Suprapubic skin (tissue), 4 donors: ENCODE results near the gene PIK3R1. TPM values are rescaled to one million over a fixed set of nuclear protein-coding genes. Genes with fewer than 3 reads are reported as not detected.

ENCODE experiments used
- DNase-seq, 2 donors: peaks; one replicate each; pipeline ENCODE4 v3.0.0-alpha.2; 2019; ENCODE audit warnings: low spot score in 2 of 2
- H3K27ac ChIP-seq: fragments of 200-600 bp; sonication (generic); one replicate; pipeline ENCODE4 v1.5.1; 2019
- H3K27me3 ChIP-seq: fragments of 200-600 bp; sonication (generic); one replicate; pipeline ENCODE4 v1.5.1; 2019
- H3K36me3 ChIP-seq: fragments of 200-600 bp; sonication (generic); one replicate; pipeline ENCODE4 v1.5.1; 2019
- H3K4me1 ChIP-seq: fragments of 200-600 bp; sonication (generic); one replicate; pipeline ENCODE4 v1.5.1; 2019
- H3K4me3 ChIP-seq: fragments of 200-600 bp; sonication (generic); one replicate; pipeline ENCODE4 v1.5.1; 2019; ENCODE audit warnings: mild to moderate bottlenecking
- H3K9me3 ChIP-seq: fragments of 200-600 bp; sonication (generic); one replicate; pipeline ENCODE4 v1.5.1; 2019
- CTCF ChIP-seq, 2 donors: fragments of 200-600 bp in 1 of 2; fragments of 450-650 bp in 1 of 2; sonication (generic) in 1 of 2; IDR thresholded peaks; one replicate each; pipeline ENCODE4 v1.5.1; 2016 to 2019; ENCODE audit warnings: antibody characterized with exemption in 2 of 2, mild to moderate bottlenecking in 1 of 2, moderate library complexity in 1 of 2
- EP300 ChIP-seq: sonication (generic); formaldehyde crosslinking; IDR thresholded peaks from one replicate; pipeline ENCODE4 v1.6.1; 2017; ENCODE audit warnings: antibody characterized with exemption
- POLR2A ChIP-seq, 2 donors: fragments of 450-650 bp; IDR thresholded peaks; one replicate each; pipeline ENCODE4 v1.6.1; 2017; ENCODE audit warnings: antibody characterized with exemption in 2 of 2, mild to moderate bottlenecking in 2 of 2, moderate library complexity in 2 of 2
- POLR2AphosphoS5 ChIP-seq, 3 donors: sonication (generic); formaldehyde crosslinking; IDR thresholded peaks; one replicate each; pipeline ENCODE4 v1.6.1; 2017; ENCODE audit warnings: antibody characterized with exemption in 3 of 3
- WGBS: methylation state at CpG from one replicate; pipeline ENCODE4 v1.1.5; 2018; 5-methylcytosine and 5-hydroxymethylcytosine counted together
- total RNA-seq, 4 donors: library from RNA; depleted of rRNA; stranded (reverse); fragments of >200 nt; gene quantifications; one replicate each; pipeline ENCODE4 v1.1.0, GENCODE V29; 2016

The PIK3R1 gene
- total RNA-seq, 4 donors from 2014 or later: 96.5 to 257 (median 181) TPM

- DNase-seq: no peak
- H3K9me3 ChIP-seq: no peaks in the 10 kb centered on the region
- TF ChIP-seq POLR2A (IDR thresholded peaks at IDR 0.05) (no peak), EP300 (no peak), POLR2AphosphoS5 (IDR thresholded peaks at IDR 0.05) (no peak), CTCF (IDR thresholded peaks at IDR 0.05) (no peak)
- H3K27me3 ChIP-seq: no peaks in the 10 kb centered on the region
- H3K4me1 ChIP-seq: peaks cover 6% of the 10 kb centered on the region
- H3K4me3 ChIP-seq: no peak overlapping the region
- no peak overlapping the region for H3K27ac ChIP-seq
- 71% methylated on average over 1 of the region's 1 CpG for WGBS
- no peaks in the 10 kb centered on the region for H3K36me3 ChIP-seq
These were observed 117.0 kb downstream of the PIK3R1 start for GRCh38 chr5:68332556-68332955.

GRCh38 chr5:68333649-68334552, 118.3 kb downstream of the PIK3R1 start:
- WGBS: 83% methylated on average over 2 of the region's 2 CpGs
- Histone ChIP-seq H3K4me1 (peaks cover 6% of the 10 kb centered on the region), H3K36me3 (no peaks in the 10 kb centered on the region), H3K4me3 (no peak overlapping the region), H3K27ac (no peak overlapping the region), H3K9me3 (no peaks in the 10 kb centered on the region), H3K27me3 (no peaks in the 10 kb centered on the region)
- TF ChIP-seq POLR2AphosphoS5 (IDR thresholded peaks at IDR 0.05): no peak
- no peak for TF ChIP-seq POLR2A (IDR thresholded peaks at IDR 0.05)
- no peak for TF ChIP-seq CTCF (IDR thresholded peaks at IDR 0.05)
- TF ChIP-seq EP300: no peak
- DNase-seq: no peak

- no peak overlapping the region for H3K27ac ChIP-seq
- TF ChIP-seq CTCF (IDR thresholded peaks at IDR 0.05) (no peak), POLR2A (IDR thresholded peaks at IDR 0.05) (no peak), POLR2AphosphoS5 (IDR thresholded peaks at IDR 0.05) (no peak), EP300 (no peak)
- 89% methylated on average over 2 of the region's 2 CpGs for WGBS
- DNase-seq: no peak
- no peaks in the 10 kb centered on the region for H3K9me3 ChIP-seq
- peaks cover 6% of the 10 kb centered on the region for H3K4me1 ChIP-seq
- H3K36me3 ChIP-seq: no peaks in the 10 kb centered on the region
- no peak overlapping the region for H3K4me3 ChIP-seq
- no peaks in the 10 kb centered on the region for H3K27me3 ChIP-seq
These were observed 119.0 kb downstream of the PIK3R1 start for GRCh38 chr5:68334553-68334886.

DNA sequence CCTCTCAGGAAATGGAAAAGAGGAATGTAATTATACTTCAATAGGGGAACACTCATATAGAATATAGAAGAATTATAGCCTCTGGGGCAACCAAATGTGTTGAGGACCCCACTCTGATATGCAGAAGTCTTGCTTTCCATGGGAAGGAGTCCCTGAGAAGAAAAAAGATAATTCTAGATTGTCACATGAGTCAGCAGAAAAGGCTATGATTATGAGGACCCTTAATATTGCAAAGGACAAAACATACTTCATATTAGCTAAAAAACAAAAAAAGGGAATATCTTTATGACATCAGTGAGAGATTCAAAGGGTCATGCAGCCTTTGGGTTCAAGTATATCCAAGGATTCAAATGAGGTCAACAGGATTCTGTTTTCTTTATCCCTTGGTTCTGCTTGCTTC, 119.5 kb downstream of the PIK3R1 start:
- no peaks in the 10 kb centered on the region for H3K36me3 ChIP-seq
- H3K27me3 ChIP-seq: no peaks in the 10 kb centered on the region
- no peak overlapping the region for H3K27ac ChIP-seq
- H3K9me3 ChIP-seq: no peaks in the 10 kb centered on the region
- TF ChIP-seq POLR2A (IDR thresholded peaks at IDR 0.05): no peak
- no peak for TF ChIP-seq POLR2AphosphoS5 (IDR thresholded peaks at IDR 0.05)
- TF ChIP-seq EP300: no peak
- TF ChIP-seq CTCF (IDR thresholded peaks at IDR 0.05): no peak
- no peak overlapping the region for H3K4me3 ChIP-seq
- DNase-seq: no peak
- H3K4me1 ChIP-seq: peaks cover 1% of the 10 kb centered on the region

DNA sequence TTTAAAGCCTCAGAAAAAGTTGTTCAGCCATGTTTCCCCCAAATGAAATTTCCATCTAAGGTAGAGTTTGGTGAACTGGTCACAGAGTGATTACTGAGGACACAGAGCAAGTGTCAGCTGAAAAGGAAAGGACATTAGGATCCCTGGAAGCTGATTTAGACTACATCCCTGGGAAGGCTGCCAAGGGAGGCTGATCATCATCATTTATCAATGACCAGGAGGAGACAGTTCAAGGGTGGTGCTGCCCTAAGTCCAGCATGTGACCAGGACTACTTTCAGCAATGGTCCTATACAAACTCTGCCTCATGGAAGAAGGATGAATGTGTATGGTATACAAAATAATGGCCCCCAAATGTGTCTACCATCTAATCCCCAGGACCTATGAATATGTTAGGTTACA, 120.6 kb downstream of the PIK3R1 start:
- TF ChIP-seq POLR2AphosphoS5 (IDR thresholded peaks at IDR 0.05) (no peak), CTCF (IDR thresholded peaks at IDR 0.05) (no peak), EP300 (no peak), POLR2A (IDR thresholded peaks at IDR 0.05) (no peak)
- no peaks in the 10 kb centered on the region for H3K9me3 ChIP-seq
- no peaks in the 10 kb centered on the region for H3K36me3 ChIP-seq
- no peaks in the 10 kb centered on the region for H3K4me1 ChIP-seq
- no peak overlapping the region for H3K4me3 ChIP-seq
- no peak for DNase-seq
- no peak overlapping the region for H3K27ac ChIP-seq
- H3K27me3 ChIP-seq: no peaks in the 10 kb centered on the region
